GM21619 (cell line): ENCODE data around the gene FOCAD.

Experiments
- ATAC-seq: cut with Tn5 transposase; IDR thresholded peaks from one replicate; pipeline ENCODE4 v1.9.1; 2021; ENCODE audit not compliant: unreplicated experiment

FOCAD gene

GRCh38 chr9:20865347-20865746 lies 181.3 kb downstream of the FOCAD start:
- no peak for ATAC-seq

- no peak for ATAC-seq
Measured at GRCh38 chr9:20870115-20870514, 186.1 kb downstream of the FOCAD start.

- ATAC-seq, result no peak
Measured at GRCh38 chr9:20872340-20872977, 188.4 kb downstream of the FOCAD start.

GRCh38 chr9:20873240-20873865 lies 189.3 kb downstream of the FOCAD start:
- no peak for ATAC-seq

GRCh38 chr9:20880271-20880670 lies 196.2 kb downstream of the FOCAD start:
- ATAC-seq, result no peak

- no peak for ATAC-seq
Measured at GRCh38 chr9:20880675-20881074, 196.6 kb downstream of the FOCAD start.

- no peak for ATAC-seq
Measured at GRCh38 chr9:20884985-20885593, 201.0 kb downstream of the FOCAD start.

- ATAC-seq, result no peak
Measured at GRCh38 chr9:20898885-20899554, 215.0 kb downstream of the FOCAD start.

GRCh38 chr9:20903212-20903611 lies 219.2 kb downstream of the FOCAD start:
- no peak for ATAC-seq

GRCh38 chr9:20904995-20905394 lies 220.9 kb downstream of the FOCAD start:
- no peak for ATAC-seq

GRCh38 chr9:20906326-20906725 lies 222.3 kb downstream of the FOCAD start:
- no peak for ATAC-seq

- ATAC-seq, result no peak
Measured at GRCh38 chr9:20908461-20908860, 224.4 kb downstream of the FOCAD start.

- ATAC-seq, result no peak
Measured at GRCh38 chr9:20914556-20914955, 230.5 kb downstream of the FOCAD start.

- no peak for ATAC-seq
Measured at GRCh38 chr9:20921362-20921761, 237.3 kb downstream of the FOCAD start.

- ATAC-seq, result no peak
Measured at GRCh38 chr9:20925256-20926045, 241.4 kb downstream of the FOCAD start.

- ATAC-seq, result no peak
Measured at GRCh38 chr9:20929276-20929675, 245.2 kb downstream of the FOCAD start.

- ATAC-seq, result no peak
Measured at GRCh38 chr9:20930836-20931235, 246.8 kb downstream of the FOCAD start.

- ATAC-seq, result peak; percentile 35
Measured at GRCh38 chr9:20940447-20941173, 256.6 kb downstream of the FOCAD start.

GRCh38 chr9:20941174-20941690 lies 257.2 kb downstream of the FOCAD start:
- ATAC-seq, result peak; percentile 97

GRCh38 chr9:20944507-20944906 lies 260.4 kb downstream of the FOCAD start:
- no peak for ATAC-seq
